ENCODE measurements around the gene OR7C2. TPM values are rescaled to one million over a fixed set of nuclear protein-coding genes. Genes with fewer than 3 reads are reported as not detected.

OR7C2 gene
- total RNA-seq, 1 experiment from 2014 or later, result not detected

GRCh38 chr19:14972676-14973075 lies 31.4 kb downstream of the OR7C2 start:
- in situ Hi-C loops (cut with HindIII; ENCODE audit: low pct_unique_long_range_greater_than_20kb, low sequenced_read_pairs), result no loop called here

GRCh38 chr19:14974488-14974887 lies 33.2 kb downstream of the OR7C2 start:
- DNase-seq (ENCODE audit: low read depth), result no peak
- in situ Hi-C loops (cut with HindIII; ENCODE audit: low pct_unique_long_range_greater_than_20kb, low sequenced_read_pairs), result no loop called here

More at GRCh38 chr19:14972676-14973075, 31.4 kb downstream of the OR7C2 start:
- DNase-seq (ENCODE audit: low read depth), result no peak

GRCh38 chr19:14977128-14977527 lies 35.8 kb downstream of the OR7C2 start:
- in situ Hi-C loops (cut with HindIII; ENCODE audit: low pct_unique_long_range_greater_than_20kb, low sequenced_read_pairs), result no loop called here
- no peak for DNase-seq (ENCODE audit: low read depth)

GRCh38 chr19:14978161-14978776 lies 37.0 kb downstream of the OR7C2 start:
- in situ Hi-C loops (cut with HindIII; ENCODE audit: low pct_unique_long_range_greater_than_20kb, low sequenced_read_pairs), result no loop called here
- no peak for DNase-seq (ENCODE audit: low read depth)

- no peak for DNase-seq (ENCODE audit: low read depth)
- in situ Hi-C loops (cut with HindIII; ENCODE audit: low pct_unique_long_range_greater_than_20kb, low sequenced_read_pairs), result no loop called here
Observed at GRCh38 chr19:14979476-14980255, 38.4 kb downstream of the OR7C2 start, which contains the start of gene SLC1A6. TSS of gene SLC1A6 (minus strand) at chr19:14979864. CDS start at chr19:14972910, 6,954 bp downstream.

- DNase-seq (ENCODE audit: low read depth), result no peak
- in situ Hi-C loops (cut with HindIII; ENCODE audit: low pct_unique_long_range_greater_than_20kb, low sequenced_read_pairs), result no loop called here
Observed at GRCh38 chr19:14985133-14985532, 43.8 kb downstream of the OR7C2 start.

Other genes starting within 250 kb of the OR7C2 start
- gene ADGRE2, start 162.9 kb upstream of the OR7C2 start, total RNA-seq (2014; rRNA removed; shearing (Covaris generic); ENCODE audit: low replicate concordance), result not detected in 2 replicates
- not detected in 2 replicates for gene OR7A5, start 106.3 kb upstream of the OR7C2 start, total RNA-seq (2014; rRNA removed; shearing (Covaris generic); ENCODE audit: low replicate concordance)
- gene OR7C1, start 106.3 kb upstream of the OR7C2 start, total RNA-seq (2014; rRNA removed; shearing (Covaris generic); ENCODE audit: low replicate concordance), result not detected in 2 replicates
- gene OR7A10, start 92.6 kb upstream of the OR7C2 start, total RNA-seq (2014; rRNA removed; shearing (Covaris generic); ENCODE audit: low replicate concordance), result not detected in 2 replicates
- not detected in 2 replicates for gene OR7A17, start 55.4 kb upstream of the OR7C2 start, total RNA-seq (2014; rRNA removed; shearing (Covaris generic); ENCODE audit: low replicate concordance)
- gene SLC1A6, start 38.4 kb downstream of the OR7C2 start, total RNA-seq (2014; rRNA removed; shearing (Covaris generic); ENCODE audit: low replicate concordance), result not detected in 2 replicates
- gene CASP14, start 108.0 kb downstream of the OR7C2 start, total RNA-seq (2014; rRNA removed; shearing (Covaris generic); ENCODE audit: low replicate concordance), result not detected in 2 replicates
- gene OR1I1, start 140.7 kb downstream of the OR7C2 start, total RNA-seq (2014; rRNA removed; shearing (Covaris generic); ENCODE audit: low replicate concordance), result not detected in 2 replicates
- gene SYDE1, start 165.9 kb downstream of the OR7C2 start, total RNA-seq (2014; rRNA removed; shearing (Covaris generic); ENCODE audit: low replicate concordance), result 21.7 and 31.3 TPM in 2 replicates

Data from Caki2 (cell line).